Endothelial cell of umbilical vein (primary cell): ENCODE measurements around the gene CHST12. TPM values are rescaled to one million over a fixed set of nuclear protein-coding genes. Genes with fewer than 3 reads are reported as not detected.

Experiments used
- BruUV-seq: library from RNA; stranded (reverse); fragments of 400-500 nt; replicated peaks from 2 replicates; lab custom pipeline; 2021; lab: Mats Ljungman, UMichigan
- CTCF ChIA-PET: fragments of 300-600, 350-600 bp; sonication (Branson Sonifier 250); formaldehyde crosslinking; loops from one replicate; lab custom pipeline; 2021; ENCODE audit warnings: antibody characterized with exemption, inconsistent platforms; lab: Charles Lee
- POLR2A ChIA-PET: fragments of 300-600, 350-600 bp; sonication (Branson Sonifier 250); formaldehyde crosslinking; loops from one replicate; lab custom pipeline; 2021; ENCODE audit warnings: antibody characterized with exemption, inconsistent platforms; lab: Charles Lee
- DNase-seq: peaks from one replicate; pipeline ENCODE4 v3.0.0-alpha.2; 2011; ENCODE audit warnings: low read depth, low spot score
- FAIRE-seq: peaks from 2 replicates; lab custom pipeline; 2011; peaks lifted over from hg19 to GRCh38; lab: Jason Lieb, UNC
- H2AFZ ChIP-seq: 2 replicates; pipeline ENCODE4 v1.6.0; 2012; ENCODE audit warnings: low read depth, low read length, control low read depth, inconsistent platforms
- H3K27ac ChIP-seq: 2 replicates; pipeline ENCODE4 v1.5.1; 2011; ENCODE audit warnings: low read depth, mild to moderate bottlenecking, control low read depth, low read length, moderate library complexity; ENCODE audit not compliant: insufficient read depth
- H3K27me3 ChIP-seq, 2 experiments: 2 replicates each; pipeline versions ENCODE4 v1.6.0 to v1.6.1; 2011; ENCODE audit warnings: low read length in 2 of 2, mixed read lengths in 1 of 2; ENCODE audit not compliant: control insufficient read depth in 2 of 2, insufficient read depth in 2 of 2
- H3K36me3 ChIP-seq, 2 experiments: 2 replicates in 1 of 2; 3 replicates in 1 of 2; pipeline ENCODE4 v1.5.1; 2011; ENCODE audit warnings: low read length in 2 of 2, mild to moderate bottlenecking in 1 of 2, moderate library complexity in 1 of 2; ENCODE audit not compliant: control insufficient read depth in 2 of 2, insufficient read depth in 2 of 2; ENCODE audit errors: extremely low read depth in 1 of 2
- H3K4me1 ChIP-seq: 3 replicates; pipeline ENCODE4 v1.5.1; 2011; ENCODE audit warnings: mild to moderate bottlenecking, low read length; ENCODE audit not compliant: control insufficient read depth, insufficient read depth; ENCODE audit errors: extremely low read depth
- H3K4me2 ChIP-seq: 2 replicates; pipeline ENCODE4 v1.6.1; 2011; ENCODE audit warnings: low read length, control low read depth, mixed read lengths; ENCODE audit not compliant: insufficient read depth
- H3K4me3 ChIP-seq, 3 experiments: fragments of 200-600 bp in 1 of 3; sonication (generic), shearing (Covaris generic) in 1 of 3; replicated peaks in 1 of 3; 2 replicates each; pipeline ENCODE4 v1.5.1; 2011 to 2016; ENCODE audit warnings: control low read depth in 3 of 3, low read length in 3 of 3, mild to moderate bottlenecking in 2 of 3, inconsistent platforms in 1 of 3, low read depth in 1 of 3, moderate library complexity in 1 of 3; ENCODE audit not compliant: insufficient read depth in 1 of 3
- H3K79me2 ChIP-seq: 2 replicates; pipeline ENCODE4 v1.6.0; 2012; ENCODE audit warnings: low read length, inconsistent platforms; ENCODE audit not compliant: control insufficient read depth, insufficient read depth
- H3K9ac ChIP-seq: replicated peaks from 2 replicates; pipeline ENCODE3; 2011; ENCODE audit warnings: low read length, control low read depth; ENCODE audit not compliant: insufficient read depth; ENCODE audit errors: extremely low read depth
- H3K9me1 ChIP-seq: replicated peaks from 3 replicates; pipeline ENCODE4 v1.6.0; 2011; ENCODE audit warnings: mild to moderate bottlenecking, low read length; ENCODE audit not compliant: control insufficient read depth, insufficient read depth; ENCODE audit errors: extremely low read depth
- H3K9me3 ChIP-seq: replicated peaks from 2 replicates; pipeline ENCODE4 v1.5.1; 2012; ENCODE audit warnings: low read length, inconsistent platforms; ENCODE audit not compliant: control insufficient read depth, insufficient read depth
- H4K20me1 ChIP-seq: replicated peaks from 2 replicates; pipeline ENCODE3; 2011; ENCODE audit warnings: mild to moderate bottlenecking, low read length; ENCODE audit not compliant: control insufficient read depth, insufficient read depth; ENCODE audit errors: extremely low read depth
- EZH2 ChIP-seq: IDR thresholded peaks from 2 replicates; pipeline ENCODE4 v1.6.1; 2012; ENCODE audit warnings: borderline replicate concordance, low read depth, mild to moderate bottlenecking, moderate library complexity, low read length, inconsistent platforms; ENCODE audit not compliant: severe bottlenecking
- FOS ChIP-seq: IDR thresholded peaks from 2 replicates; pipeline ENCODE4 v1.6.1; 2011; ENCODE audit warnings: mild to moderate bottlenecking, low read length, moderate library complexity, borderline replicate concordance; ENCODE audit not compliant: insufficient read depth
- GATA2 ChIP-seq: IDR thresholded peaks from 2 replicates; pipeline ENCODE4 v1.7.0; 2011; ENCODE audit warnings: low read depth, mild to moderate bottlenecking, moderate library complexity, mixed read lengths, low read length; ENCODE audit not compliant: insufficient read length, insufficient read depth
- JUN ChIP-seq: IDR thresholded peaks from 2 replicates; pipeline ENCODE4 v1.6.1; 2011; ENCODE audit warnings: borderline replicate concordance, low read depth; ENCODE audit not compliant: insufficient read length, insufficient read depth
- MYC ChIP-seq: IDR thresholded peaks from one replicate; pipeline ENCODE4 v1.6.1; 2011; ENCODE audit warnings: mild to moderate bottlenecking, low read depth, low read length
- POLR2A ChIP-seq: IDR thresholded peaks from 2 replicates; pipeline ENCODE4 v1.6.1; 2012; ENCODE audit warnings: low read depth, mild to moderate bottlenecking, control low read depth, low read length
- POLR2AphosphoS5 ChIP-seq: IDR thresholded peaks from 2 replicates; pipeline ENCODE4 v1.6.1; 2012; ENCODE audit warnings: low read depth, mild to moderate bottlenecking, control low read depth, low read length, moderate library complexity; ENCODE audit not compliant: insufficient read depth
- dilution Hi-C: fragments of 300-500 bp; cut with MboI; formaldehyde crosslinking; loops from one replicate; pipeline ENCODE4 v1.15.0; 2019; ENCODE audit warnings: low sequenced_read_pairs; ENCODE audit not compliant: extremely low pct_ligation_motif_present
- intact Hi-C: fragments of 100-400 bp; cut with micrococcal nuclease; formaldehyde crosslinking; loops from one replicate; pipeline ENCODE4 v1.10.0; 2022
- polyA plus RNA-seq, 4 experiments: library from polyadenylated mRNA; depleted of rRNA in 3 of 4; stranded (reverse) in 3 of 4; unstranded in 1 of 4; fragments of >200 nt; gene quantifications; 2 replicates each; pipeline versions ENCODE4 v1.2.1 to v1.2.3, GENCODE V29; 2011 to 2012; ENCODE audit warnings: missing spikeins in 1 of 4
- total RNA-seq: library from RNA; stranded (reverse); gene quantifications from 2 replicates; pipeline ENCODE4 v1.2.3, GENCODE V29; 2021
- TF ChIP-seq, protein P1 (sequence below): IDR thresholded peaks from 2 replicates; pipeline ENCODE4 v1.6.1; 2011; ENCODE audit not compliant: insufficient read depth, insufficient read length
- TF ChIP-seq, protein P2 (sequence below), 2 donors: IDR thresholded peaks; 1 replicate in 1 of 2; 2 replicates in 1 of 2; pipeline ENCODE4 v1.5.1; 2011; ENCODE audit warnings: low read length in 2 of 2, mild to moderate bottlenecking in 2 of 2, moderate library complexity in 2 of 2, control low read depth in 1 of 2, inconsistent platforms in 1 of 2, low read depth in 1 of 2; ENCODE audit not compliant: insufficient read depth in 1 of 2; ENCODE audit errors: extremely low read depth in 1 of 2

Gene CHST12
- total and polyA plus RNA-seq, 2 donors (not counting 3 experiments of a cell fraction or from before 2014, with no cell fraction given) = 30.2 to 52.6 TPM

DNA sequence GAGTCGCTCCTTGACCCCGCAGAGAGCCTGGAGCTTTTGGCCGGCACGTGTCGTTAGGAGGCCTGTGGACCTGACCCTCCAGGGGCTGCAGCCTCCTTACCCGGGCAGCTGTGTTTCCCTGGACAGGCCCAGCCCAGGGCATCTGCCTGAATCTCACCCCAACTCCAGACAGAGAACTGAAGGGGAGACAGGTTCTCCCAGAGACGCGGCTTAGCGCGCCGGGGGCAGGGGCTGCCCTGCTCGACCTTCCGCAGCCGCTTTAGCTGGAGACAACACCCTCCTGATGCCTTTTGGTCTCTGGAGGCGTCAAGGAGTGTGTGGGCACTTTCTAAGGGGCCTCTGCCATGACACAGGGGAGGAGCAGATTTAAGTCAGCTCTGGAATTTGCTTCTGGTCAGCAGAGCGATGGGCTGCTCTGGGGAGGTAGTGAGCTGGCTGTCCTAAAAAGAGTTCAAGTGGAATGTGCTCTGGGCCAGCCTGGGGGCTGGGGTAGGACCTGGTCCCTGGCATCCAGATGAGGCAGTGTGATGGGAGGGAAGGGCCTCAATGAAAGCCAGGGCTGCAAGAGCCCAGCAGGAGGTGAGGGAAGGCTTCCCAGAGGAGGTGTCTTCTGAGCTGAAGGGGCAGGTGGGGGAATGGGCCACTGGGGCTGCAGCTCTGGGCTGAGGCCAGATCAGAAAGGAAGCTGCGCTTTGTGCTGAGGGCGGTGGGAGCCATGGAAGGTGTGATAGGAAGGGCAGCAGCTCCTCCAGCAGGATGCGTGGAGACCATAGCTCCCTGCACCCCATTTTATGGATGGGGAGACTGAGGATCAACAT lies 67.0 kb downstream of the CHST12 start:
- FAIRE-seq = no peak
- DNase-seq = no peak
- Histone ChIP-seq H3K27ac (no peak overlapping the region), H2AFZ (no peak overlapping the region), H3K4me2 (no peak overlapping the region), H3K27me3 (no peaks in the 10 kb centered on the region), H4K20me1 (no peaks in the 10 kb centered on the region), H3K9ac (no peak overlapping the region), H3K9me1 (no peaks in the 10 kb centered on the region), H3K36me3 (no peaks in the 10 kb centered on the region), H3K4me3 (no peak overlapping the region), H3K79me2 (no peaks in the 10 kb centered on the region), H3K4me1 (peaks cover 7% of the 10 kb centered on the region), H3K9me3 (no peaks in the 10 kb centered on the region)
- POLR2A ChIA-PET = no interaction called here
- dilution Hi-C loops (no loop called here), intact Hi-C loops (loop anchor here (10.0 kb wide), 1 partner anchor 164 kb away; the partner anchor contains the start of gene TTYH3)
- TF ChIP-seq JUN (no peak), POLR2AphosphoS5 (no peak), GATA2 (no peak), EZH2 (no peak), FOS (no peak), MYC (no peak), POLR2A (no peak)
- TF ChIP-seq, protein P1, sequence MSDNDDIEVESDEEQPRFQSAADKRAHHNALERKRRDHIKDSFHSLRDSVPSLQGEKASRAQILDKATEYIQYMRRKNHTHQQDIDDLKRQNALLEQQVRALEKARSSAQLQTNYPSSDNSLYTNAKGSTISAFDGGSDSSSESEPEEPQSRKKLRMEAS = no peak
- TF ChIP-seq, protein P2, sequence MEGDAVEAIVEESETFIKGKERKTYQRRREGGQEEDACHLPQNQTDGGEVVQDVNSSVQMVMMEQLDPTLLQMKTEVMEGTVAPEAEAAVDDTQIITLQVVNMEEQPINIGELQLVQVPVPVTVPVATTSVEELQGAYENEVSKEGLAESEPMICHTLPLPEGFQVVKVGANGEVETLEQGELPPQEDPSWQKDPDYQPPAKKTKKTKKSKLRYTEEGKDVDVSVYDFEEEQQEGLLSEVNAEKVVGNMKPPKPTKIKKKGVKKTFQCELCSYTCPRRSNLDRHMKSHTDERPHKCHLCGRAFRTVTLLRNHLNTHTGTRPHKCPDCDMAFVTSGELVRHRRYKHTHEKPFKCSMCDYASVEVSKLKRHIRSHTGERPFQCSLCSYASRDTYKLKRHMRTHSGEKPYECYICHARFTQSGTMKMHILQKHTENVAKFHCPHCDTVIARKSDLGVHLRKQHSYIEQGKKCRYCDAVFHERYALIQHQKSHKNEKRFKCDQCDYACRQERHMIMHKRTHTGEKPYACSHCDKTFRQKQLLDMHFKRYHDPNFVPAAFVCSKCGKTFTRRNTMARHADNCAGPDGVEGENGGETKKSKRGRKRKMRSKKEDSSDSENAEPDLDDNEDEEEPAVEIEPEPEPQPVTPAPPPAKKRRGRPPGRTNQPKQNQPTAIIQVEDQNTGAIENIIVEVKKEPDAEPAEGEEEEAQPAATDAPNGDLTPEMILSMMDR (IDR thresholded peaks at IDR 0.05; ENCODE audit: extremely low read depth in 1 of 2, insufficient read depth in 1 of 2, low read depth in 1 of 2, low read length in 2 of 2) = no peak
- BruUV-seq = no TSS peak
- CTCF ChIA-PET = interaction anchor here (0.7 to 6.7 kb wide), 15 partner anchors 10 to 922 kb away, joined by 3 to 226 read pairs (median 4); partner anchors contain the start of gene CHST12
